HG03558 (cell line): ENCODE results near the gene GPA33.

Source experiments
- ATAC-seq: cut with Tn5 transposase; IDR thresholded peaks from one replicate; pipeline ENCODE4 v1.9.1; 2021; ENCODE audit warnings: moderate number of reproducible peaks; ENCODE audit not compliant: unreplicated experiment; ENCODE audit errors: extremely low read depth

GPA33 gene

GRCh38 chr1:167089939-167090313, 251 bp downstream of the GPA33 start:
- ATAC-seq = no peak

GRCh38 chr1:167088746-167089417, 1.3 kb downstream of the GPA33 start:
- no peak for ATAC-seq

- no peak for ATAC-seq
Measured at GRCh38 chr1:167086768-167087167, 3.4 kb downstream of the GPA33 start.

GRCh38 chr1:167086033-167086432, 4.1 kb downstream of the GPA33 start:
- ATAC-seq = no peak

- no peak for ATAC-seq
Measured at GRCh38 chr1:167084757-167085156, 5.4 kb downstream of the GPA33 start.

- no peak for ATAC-seq
Measured at GRCh38 chr1:167083871-167084270, 6.3 kb downstream of the GPA33 start.

- ATAC-seq = no peak
Measured at GRCh38 chr1:167083066-167083665, 7.0 kb downstream of the GPA33 start.

GRCh38 chr1:167082511-167083027, 7.6 kb downstream of the GPA33 start:
- ATAC-seq = no peak

- no peak for ATAC-seq
Measured at GRCh38 chr1:167081594-167082156, 8.5 kb downstream of the GPA33 start.

GRCh38 chr1:167077868-167078210, 12.3 kb downstream of the GPA33 start:
- no peak for ATAC-seq

GRCh38 chr1:167077128-167077867, 12.9 kb downstream of the GPA33 start:
- ATAC-seq = no peak

GRCh38 chr1:167076136-167076710, 14.0 kb downstream of the GPA33 start:
- no peak for ATAC-seq

- no peak for ATAC-seq
Measured at GRCh38 chr1:167071286-167071685, 18.9 kb downstream of the GPA33 start.

- ATAC-seq = no peak
Measured at GRCh38 chr1:167068761-167069160, 21.4 kb downstream of the GPA33 start.

- ATAC-seq = no peak
Measured at GRCh38 chr1:167067904-167068303, 22.3 kb downstream of the GPA33 start.

- no peak for ATAC-seq
Measured at GRCh38 chr1:167066333-167067122, 23.6 kb downstream of the GPA33 start.

- ATAC-seq = no peak
Measured at GRCh38 chr1:167065471-167065870, 24.7 kb downstream of the GPA33 start.

GRCh38 chr1:167064621-167065020, 25.6 kb downstream of the GPA33 start:
- no peak for ATAC-seq

- ATAC-seq = no peak
Measured at GRCh38 chr1:167061073-167061464, 29.1 kb downstream of the GPA33 start.
